GM21381 (cell line): ENCODE measurements around the gene DNLZ.
"Not testable (repeated sequence)": the region's sequence is repeated elsewhere in the genome, so short reads cannot be mapped to it uniquely, and the experiment has no call there.

Experiments used
- ATAC-seq: cut with Tn5 transposase; IDR thresholded peaks from one replicate; pipeline ENCODE4 v1.9.1; 2021; ENCODE audit warnings: mild to moderate bottlenecking, moderate library complexity; ENCODE audit not compliant: unreplicated experiment

Gene DNLZ

DNA sequence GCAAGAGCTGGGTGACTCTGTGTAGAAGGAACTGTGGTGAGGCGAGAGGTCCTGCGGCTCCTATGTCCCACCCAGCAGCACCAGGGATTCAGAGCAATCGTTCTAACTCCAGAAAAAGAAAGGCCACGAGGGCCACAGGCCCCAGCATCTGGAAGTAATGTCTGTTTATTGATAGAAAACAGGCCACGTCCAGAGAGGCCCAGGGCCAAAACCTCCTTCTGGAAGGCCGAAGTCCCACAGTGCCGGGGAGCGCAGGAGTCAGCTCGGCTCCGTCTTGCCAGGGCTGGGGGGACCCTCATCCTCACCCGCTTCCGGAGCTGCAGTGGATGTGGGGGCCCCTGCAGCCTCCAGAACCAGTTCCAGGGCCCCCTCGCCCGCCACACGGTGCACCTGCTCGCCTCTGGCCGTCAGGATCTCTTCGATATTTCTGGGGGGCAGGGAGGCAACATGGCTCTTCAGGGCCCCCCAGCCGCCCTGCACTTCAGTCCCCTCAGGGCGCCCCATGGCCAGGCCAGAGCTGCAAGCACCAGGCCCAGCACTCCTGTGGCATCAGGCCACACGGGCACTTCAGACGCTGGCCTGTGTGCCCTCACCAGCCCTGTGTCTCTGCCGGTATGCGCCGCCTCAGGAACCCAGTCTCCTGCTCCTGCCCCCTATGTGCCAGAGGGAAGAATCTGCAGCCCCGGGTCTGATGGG lies 1.6 kb downstream of the DNLZ start:
- ATAC-seq, result no peak

DNA sequence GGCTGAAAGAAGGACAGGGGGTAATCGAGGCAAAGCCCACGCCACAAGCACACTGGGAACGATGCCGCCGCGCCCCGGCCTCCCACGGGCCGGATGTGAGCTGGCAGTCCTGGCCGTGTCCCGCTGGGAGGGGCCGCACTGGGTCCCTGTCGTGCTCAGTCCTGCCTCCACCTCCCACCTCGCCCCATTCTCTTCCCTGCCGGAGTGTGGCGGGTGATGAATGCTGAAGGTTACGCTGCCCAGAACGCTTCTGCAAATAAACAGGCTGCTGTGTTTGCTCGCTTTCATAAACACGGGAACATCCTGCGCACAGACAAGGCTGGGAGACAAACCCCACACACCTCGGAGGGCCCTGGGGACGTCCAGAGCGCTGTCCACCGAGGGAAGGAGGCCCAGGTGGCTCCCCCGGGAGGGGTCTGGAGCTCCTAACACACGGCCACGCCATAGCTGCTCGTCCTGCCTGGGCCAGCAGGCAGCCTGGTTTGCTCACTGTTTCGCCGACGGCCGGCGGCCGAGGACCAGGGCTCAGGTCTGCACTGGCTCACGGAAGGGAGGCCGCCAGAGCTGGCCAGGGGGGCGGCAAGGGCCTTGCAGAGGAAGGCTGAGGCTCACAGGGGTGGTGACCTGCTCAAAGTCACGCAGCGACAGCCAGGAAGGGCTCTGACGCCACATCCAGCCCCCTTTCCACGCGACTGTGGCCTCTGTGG lies 2.3 kb downstream of the DNLZ start:
- no peak for ATAC-seq

DNA sequence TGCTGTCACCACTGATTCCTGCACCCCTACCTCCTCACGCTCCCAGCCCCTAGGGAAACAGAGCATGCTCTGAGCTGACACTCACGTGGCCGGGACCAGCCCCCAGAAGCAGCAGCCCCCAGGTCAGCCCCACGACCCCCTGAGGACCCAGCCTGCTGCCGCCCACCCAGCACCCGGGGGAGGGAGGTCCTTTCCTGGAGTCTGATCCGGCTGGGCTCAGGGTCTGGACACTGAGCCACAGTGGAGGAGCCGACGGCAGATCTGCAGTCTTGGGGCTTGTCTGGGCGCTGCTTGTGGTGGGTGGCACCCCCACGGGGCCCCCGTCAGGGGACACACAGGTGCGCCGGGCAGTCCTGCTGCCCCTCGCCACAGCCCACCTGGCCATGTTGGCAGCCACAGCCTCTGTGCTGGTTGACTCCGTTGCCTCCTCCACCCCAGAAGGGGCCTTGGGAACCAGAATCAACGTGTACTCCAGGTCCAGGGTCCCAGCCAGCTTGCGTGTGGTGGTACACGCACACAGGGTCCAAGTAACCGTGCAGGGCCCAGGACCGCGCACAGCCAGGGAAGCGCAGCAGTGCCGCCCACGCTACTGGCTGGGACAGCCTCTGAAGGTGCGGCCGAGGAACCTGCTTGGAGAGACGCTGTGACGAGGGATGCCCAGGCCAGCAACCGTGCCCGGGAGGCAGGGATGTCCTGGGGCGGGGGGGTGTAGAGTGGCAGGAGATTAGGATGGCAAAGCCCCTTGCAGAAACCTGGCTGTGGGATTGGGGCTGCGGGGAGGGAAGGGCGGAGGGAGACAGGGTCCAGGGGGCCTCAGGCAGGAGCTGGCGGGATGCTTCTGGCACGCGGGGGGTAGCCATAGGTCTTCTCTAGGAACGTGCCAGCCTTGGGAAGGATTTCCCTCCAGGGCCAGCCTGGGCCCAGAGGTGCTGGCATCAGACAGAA lies 3.5 kb downstream of the DNLZ start:
- no peak for ATAC-seq

DNA sequence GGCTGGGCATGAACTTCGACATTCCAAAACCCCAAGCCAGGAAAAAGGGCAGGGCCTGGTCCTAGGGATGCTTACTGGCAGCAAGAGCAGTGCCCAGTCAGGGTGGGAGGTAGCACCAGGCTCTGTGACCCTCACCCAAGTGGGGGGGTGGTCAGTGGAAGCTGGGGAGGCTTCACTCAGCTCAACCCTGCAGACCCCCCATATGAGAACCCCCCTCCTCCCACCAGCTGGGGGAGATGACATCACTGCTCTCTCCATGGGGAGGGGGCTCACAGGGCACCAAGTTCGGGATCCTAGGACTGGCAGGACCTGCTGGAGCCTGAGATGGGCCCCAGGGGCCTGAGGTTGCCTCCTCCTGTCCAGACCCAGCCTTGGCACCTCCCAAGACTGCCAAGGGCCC lies 4.7 kb downstream of the DNLZ start:
- no peak for ATAC-seq

DNA sequence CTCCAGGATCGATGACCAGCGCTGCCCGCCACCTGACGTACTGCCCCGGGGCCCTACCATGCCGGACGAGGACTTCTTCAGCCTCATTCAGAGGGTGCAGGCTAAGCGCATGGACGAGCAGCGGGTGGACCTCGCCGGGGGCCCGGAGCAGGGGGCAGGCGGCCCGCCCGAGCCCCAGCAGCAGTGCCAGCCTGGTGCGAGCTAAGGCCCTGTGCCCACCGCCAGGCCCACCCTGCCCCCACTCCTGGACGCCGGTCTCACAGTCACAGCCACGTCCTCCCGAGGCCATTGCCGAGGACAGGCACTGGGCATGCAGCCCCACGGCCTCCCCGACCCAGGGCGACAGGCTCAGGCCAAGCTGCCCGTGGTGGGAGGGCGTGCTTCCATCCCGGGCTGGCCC lies 5.5 kb downstream of the DNLZ start:
- no peak for ATAC-seq

DNA sequence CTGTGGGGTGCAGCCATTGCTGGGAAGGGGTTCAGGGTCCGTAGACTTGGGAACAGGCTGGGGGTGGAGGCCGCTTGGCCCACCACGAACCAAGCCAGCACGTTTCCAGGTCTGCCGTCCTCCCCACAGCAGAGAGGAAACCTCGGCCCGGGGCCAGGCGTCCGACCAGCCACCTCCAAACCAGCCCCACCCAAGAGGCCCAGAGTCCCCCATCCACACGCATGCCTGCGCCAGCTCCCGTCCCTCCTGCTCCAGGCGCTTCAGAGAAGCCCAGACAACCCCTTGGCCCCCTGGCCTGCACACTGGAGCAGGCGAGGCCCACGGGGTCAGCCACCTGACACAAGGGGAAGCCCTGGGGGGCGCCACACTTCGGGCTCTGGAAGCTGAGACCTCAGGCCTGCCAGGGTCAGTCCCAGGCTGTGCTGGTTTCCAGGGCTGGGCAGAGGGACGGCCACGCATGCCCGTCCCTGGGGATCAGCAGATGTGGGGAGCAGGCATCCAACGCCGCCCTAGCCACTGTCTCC lies 6.3 kb downstream of the DNLZ start:
- no peak for ATAC-seq

DNA sequence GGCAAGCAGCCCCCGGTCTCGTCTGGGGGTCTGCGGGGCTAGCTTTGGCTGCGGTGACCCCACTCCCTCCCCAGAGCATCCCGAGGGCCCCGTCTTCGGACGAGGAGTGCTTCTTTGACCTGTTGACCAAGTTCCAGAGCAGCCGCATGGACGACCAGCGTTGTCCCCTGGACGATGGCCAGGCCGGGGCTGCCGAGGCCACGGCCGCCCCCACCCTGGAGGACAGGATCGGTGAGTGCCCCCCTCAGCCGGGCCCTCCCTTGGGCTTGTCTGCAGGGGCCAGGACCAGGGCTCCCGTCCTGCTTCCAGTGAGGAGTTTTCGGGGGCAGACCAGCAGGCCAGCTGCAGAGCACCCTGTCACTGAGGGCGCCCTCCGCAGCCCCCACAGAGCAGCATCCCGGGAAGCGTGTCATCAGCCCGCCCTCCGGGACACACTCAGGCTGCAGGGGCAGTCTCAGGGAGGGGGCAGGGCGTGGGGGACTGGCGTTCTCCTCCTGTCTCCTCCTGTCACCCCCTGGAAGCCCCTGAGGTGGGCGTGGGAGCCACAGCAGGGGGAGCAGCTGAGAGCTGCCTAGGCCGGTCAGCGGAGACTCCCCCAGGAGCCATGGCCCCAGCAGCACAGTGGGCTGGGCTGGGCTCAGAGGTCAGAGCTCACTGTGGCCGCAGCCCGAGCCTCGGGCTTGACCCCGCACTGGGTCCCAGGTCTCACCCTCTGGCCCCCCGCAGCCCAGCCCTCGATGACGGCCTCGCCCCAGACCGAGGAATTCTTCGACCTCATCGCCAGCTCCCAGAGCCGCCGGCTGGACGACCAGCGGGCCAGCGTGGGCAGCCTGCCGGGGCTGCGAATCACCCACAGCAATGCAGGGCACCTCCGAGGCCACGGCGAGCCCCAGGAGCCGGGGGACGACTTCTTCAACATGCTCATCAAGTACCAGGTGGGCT lies 7.7 kb downstream of the DNLZ start:
- no peak for ATAC-seq

DNA sequence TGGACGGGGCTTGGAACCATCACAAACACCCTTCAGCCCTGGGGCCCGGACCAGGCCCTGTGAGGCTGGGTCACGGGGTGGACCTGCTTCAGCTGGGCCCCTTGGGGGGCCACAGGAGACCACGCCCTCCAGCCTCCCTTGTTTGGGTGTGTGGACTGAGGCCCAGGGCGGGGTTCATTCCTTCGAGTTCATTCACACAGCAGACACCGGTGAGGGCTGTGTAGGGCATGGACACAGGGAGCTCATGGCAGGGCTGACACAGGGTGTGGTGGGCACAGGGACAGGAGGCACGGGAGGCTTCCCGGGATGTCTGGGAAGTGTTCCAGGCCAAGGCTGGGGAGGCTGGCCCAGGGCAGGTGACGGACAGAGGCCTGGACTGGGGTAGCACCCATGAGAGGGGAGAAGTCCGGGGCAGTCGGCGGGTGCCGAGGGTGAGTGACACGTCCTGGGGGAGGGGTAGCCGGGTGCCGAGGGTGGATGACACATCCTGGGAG lies 8.9 kb downstream of the DNLZ start:
- no peak for ATAC-seq

DNA sequence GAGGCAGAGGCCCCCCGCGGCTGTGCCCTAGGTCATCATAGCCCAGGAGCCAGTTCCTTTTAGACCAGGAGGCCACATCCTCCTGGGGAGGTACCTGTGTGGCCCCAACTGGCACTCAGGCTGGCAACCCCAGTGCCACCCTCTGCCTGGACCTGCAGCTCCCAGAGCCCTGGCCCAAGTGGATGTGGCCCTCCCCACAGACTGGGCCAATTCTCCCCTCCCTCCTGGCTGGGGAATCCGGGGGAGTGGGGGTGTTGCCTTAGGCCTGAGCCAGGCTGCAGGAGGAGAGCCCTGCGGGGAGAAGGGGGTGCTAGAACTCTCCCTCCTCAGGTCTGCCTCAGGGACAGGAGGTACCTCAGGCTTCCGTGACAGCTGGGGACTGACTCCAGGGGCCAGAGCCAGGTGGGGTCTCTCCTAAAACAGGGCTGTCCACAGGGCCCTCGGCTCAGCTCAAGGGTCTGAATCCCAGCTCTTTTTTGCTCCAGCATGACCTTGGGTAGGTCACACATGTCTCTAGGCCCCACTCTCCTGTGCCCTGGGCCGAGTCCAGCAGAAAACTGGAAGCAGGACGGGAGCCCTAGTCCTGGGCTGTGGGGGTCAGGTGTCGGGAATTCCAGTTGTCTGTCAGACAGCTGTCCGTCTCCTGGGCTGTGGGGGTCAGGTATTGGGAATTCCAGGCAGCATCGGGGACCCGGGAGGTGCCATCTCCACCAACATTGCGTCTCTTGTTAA lies 9.6 kb downstream of the DNLZ start:
- ATAC-seq, result no peak

DNA sequence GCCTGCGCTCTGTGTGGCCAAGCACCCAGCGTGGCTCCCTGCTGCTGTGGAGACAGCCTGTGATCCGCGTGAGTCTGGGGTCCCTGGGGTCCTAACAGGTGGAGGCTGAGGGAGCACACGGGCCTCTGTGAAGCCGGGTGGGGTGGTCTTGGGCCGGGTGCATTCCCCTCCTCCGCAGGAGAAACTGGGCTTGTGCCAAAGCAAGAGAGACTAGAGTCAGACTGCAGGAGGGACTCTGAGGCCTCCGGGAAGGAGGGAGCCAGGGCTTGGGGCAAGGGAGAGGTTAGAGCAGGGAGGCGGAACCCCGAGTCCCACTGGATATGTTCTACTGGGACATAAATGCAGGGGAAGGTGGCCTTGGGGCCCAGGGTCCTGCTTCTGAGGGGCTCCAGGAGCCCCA lies 10.5 kb downstream of the DNLZ start:
- ATAC-seq, result no peak

DNA sequence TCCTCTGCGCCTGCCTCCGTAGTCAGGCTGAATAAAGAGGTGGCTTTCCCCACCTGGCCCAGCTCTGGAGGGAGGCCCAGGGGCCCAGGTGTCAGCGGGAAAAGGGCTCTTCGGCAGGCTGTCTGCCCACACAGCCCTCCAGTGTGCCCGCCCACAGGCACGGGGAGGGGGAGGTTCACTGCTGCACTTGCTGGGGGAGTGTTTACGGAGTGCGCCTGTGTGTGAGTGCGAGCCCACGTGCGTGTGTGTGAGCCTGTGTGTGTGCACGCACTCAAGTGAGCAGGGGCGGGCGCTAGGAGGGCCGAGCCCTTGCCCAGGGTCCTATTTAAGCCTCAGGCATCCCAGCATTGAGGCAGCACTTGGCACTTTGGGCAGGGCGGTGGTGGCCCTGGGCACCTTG lies 10.9 kb downstream of the DNLZ start:
- ATAC-seq, result no peak

DNA sequence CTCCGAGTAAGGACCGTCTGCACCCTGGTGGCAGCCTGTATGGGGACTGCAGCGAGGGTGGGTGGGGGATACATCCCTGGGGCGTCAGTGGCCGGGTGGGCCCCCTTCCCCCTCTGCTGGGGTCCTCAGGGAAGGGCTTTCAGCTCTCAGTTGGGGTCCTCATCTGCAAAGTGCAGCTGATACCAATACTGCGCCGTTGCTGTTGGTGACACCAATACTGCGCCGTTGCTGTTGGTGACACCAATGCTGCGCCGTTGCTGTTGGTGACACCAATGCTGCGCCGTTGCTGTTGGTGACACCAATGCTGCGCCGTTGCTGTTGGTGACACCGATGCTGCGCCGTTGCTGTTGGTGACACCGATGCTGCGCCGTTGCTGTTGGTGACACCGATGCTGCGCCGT lies 11.7 kb downstream of the DNLZ start:
- not testable (repeated sequence) for ATAC-seq

DNA sequence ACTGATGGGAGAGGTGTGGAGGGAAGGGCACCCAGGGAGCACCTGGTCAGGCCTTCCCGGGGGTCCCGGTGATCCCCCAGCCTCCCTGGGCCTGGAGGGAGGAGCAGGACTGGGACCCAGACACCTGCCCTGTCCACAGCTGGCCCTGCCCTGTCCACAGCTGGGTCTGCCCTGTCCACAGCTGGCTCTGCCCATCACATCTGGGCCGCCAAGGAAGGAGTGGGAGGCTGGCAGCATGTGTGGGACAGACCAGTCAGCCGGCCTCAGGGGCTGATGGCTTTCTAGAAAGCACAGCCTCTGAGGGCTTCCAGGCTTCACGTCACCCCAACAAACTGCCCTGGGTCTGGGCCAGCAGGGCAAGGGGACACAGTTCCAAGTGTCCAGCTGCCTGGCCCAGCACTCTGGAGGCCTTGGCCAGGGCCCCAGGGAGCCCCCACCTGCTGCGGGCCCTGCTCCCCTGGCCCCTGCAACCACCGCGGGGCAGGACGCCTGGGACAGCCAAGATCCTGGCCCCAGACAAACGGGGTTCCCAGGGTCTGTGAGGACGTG lies 12.2 kb downstream of the DNLZ start:
- no peak for ATAC-seq

DNA sequence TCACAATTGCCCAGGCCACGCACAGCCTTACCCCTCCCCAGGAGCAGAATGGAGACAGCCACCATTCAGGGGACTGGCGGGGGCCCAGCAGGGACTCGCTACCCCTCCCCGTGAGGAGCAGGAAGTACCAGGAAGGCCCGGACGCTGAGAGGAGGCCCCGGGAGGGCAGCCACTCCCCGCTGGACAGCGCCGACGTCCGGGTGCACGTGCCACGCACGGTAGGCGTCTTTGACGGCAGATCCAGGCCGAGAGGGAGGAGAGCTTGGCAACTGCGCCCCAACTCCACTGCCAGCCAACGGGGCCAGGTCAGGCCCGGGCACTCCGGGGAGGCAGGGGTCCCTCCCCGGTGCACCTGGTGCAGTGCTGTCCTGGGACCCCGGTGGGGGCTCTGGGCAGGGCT lies 14.0 kb downstream of the DNLZ start:
- no peak for ATAC-seq

DNA sequence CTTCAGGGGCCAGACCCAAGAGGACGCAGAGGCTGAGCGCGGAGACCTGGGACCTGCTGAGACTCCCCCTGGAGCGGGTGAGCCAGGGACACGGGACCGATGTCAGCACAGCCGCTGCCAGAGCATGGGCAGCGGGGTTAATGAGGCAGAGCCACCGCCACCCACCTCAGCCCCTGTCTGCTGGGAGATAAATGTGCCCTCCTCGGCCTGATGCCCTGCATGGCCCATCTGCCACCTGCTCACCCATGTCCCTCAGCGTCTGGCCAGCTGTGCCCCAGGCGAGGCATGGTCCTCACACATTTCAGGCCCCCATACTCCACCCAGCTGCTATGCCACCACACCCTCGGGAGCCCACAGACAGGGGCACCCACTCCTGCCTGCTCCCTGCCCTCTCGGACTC lies 14.9 kb downstream of the DNLZ start:
- ATAC-seq, result no peak

DNA sequence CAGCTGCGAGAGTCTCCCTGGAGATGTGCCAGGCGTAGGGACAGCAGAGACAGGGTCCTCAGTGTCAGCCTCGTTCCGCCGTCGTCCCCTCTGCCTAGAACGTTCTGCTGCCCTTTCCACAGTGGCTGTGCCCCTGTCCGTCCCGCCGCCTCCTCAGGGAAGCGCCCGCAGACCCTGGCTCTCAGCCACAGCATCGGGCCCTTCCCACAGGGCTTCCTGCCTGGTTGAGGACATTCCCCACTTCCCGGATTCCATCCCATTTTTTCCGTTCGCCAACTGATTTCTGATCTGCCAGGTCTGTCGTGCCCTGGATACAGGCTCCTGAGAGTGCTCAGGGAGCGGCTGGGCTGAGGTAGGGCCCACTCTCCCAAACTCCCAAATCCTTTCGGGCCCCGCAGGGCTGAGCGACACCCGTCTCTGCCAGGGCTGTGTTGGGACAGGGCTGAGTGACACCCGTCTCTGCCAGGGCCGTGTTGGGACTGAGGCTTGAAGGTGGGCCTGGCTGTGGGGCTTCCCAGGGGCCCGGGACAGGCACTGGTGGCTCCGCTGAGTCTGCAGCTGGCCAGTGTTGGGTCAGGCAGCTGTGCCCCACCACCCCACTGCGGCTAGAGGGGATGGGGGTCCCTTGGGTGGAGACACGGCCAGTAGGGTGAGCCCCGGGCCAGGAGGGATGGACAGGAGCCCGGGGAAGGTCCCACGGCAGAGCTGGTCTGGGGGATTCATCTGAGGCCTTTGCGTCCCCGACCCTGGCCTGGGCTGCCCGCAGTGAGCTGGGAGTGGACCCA lies 15.9 kb downstream of the DNLZ start:
- ATAC-seq, result no peak

DNA sequence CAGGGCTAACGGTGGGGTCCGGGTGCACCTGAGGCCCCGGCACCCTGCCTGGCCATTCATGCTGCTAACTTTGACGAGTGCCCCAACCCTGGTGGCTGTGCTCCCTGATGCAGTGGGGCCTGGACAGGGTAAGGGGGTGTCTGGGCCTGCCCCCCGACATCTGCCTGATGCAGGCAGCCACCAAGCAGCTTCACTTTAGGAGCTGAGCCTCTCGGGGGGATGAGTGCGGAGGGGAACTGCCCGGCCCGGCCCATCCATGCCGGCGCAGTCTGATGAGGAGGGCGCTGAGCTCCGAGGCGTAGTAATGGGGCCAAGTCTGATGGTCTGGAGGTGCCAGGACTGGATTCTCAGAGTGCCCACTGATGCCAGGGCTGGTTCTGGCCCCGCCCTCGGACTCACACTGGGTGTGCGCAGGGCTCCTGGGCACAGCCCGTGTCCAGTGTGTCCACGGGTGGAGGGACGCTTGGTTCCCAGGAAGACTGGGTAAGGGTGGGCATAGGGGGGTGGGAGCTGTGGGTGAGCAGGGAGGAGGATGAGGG lies 16.5 kb downstream of the DNLZ start:
- ATAC-seq, result no peak

DNA sequence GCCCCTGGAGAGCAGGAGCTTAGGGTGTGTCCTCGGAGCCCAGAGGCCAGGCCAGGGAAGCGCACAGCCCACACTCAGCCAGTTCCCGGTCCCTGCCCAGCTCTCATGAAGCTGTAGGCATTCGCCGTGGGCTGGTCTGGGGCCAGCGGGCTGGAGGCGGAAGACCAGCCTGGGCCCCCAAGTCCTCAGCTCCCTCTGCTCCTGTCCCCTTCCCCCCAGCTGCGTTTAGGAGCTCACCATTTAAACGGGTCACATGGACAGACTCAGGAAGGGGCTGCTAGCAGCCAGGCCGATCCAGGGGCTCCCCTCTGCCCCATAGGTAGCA lies 17.4 kb downstream of the DNLZ start:
- ATAC-seq, result no peak
